Measurements from ENCODE around the gene MAGEB3.
"Not testable (repeated sequence)": the region's sequence is repeated elsewhere in the genome, so short reads cannot be mapped to it uniquely, and the experiment has no call there.

Gene MAGEB3, protein sequence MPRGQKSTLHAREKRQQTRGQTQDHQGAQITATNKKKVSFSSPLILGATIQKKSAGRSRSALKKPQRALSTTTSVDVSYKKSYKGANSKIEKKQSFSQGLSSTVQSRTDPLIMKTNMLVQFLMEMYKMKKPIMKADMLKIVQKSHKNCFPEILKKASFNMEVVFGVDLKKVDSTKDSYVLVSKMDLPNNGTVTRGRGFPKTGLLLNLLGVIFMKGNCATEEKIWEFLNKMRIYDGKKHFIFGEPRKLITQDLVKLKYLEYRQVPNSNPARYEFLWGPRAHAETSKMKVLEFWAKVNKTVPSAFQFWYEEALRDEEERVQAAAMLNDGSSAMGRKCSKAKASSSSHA

DNA sequence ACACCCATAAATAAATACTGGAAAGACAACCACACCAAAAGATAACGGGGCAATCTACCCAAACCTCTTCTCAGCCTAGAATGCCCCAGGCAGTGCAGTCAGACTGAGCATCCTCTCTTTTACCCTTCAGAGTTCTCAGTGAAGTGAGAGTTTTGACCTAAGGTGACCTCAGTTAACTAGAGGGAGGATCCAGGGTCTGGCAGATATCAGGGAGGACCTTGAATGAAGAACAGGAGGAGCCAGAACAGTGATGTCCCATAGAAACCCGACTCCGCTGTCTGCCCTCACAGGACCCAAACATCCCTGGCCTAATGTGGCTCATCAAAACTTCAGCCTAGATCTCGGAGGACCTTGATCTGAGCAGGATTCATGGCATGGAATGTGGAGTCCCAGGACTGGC lies at the start of gene MAGEB3:
Gene MAGEB3, plus strand, starts transcription at position 263 of the 400 bp plus-strand sequence. CDS start 5,268 bp downstream, outside the sequence.
- no peak for DNase-seq

DNA sequence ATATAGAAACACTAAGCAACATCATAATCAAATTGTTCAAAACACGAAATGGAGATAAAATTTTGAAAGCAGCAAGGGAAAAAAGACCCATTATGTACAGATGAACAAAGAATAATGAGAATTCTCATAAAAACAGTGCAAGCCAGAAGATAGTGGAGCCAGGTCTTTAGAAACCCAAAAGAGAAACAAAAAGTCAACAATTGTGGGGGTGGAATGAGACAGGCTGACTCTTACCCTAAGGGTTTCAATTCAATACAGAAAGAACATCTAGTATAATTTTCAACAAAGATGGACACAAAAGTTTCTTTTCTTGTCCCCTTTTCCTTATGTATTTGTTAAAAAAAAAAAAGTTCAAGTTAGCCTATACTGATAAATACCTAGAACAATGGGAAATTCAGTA lies 49.1 kb upstream of the MAGEB3 start:
- no peak for DNase-seq

DNA sequence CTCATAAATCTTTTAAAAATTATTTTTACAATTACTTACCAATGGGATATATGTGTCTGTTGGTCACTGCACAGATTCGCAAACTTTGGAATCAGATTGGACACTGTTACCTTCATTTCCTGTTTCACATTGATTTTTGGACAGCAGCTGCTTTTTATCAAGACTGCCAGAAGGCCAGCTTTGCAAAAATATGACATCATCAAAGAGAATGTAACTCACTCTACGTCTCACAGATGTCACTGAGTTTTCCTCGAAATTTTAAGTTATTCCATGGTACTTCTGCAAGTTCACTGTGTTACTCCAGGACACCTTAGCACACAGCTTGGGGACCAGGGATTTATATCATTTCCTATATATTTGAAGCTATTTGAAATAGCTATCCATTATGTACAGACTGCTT lies 46.9 kb upstream of the MAGEB3 start:
- DNase-seq = no peak

DNA sequence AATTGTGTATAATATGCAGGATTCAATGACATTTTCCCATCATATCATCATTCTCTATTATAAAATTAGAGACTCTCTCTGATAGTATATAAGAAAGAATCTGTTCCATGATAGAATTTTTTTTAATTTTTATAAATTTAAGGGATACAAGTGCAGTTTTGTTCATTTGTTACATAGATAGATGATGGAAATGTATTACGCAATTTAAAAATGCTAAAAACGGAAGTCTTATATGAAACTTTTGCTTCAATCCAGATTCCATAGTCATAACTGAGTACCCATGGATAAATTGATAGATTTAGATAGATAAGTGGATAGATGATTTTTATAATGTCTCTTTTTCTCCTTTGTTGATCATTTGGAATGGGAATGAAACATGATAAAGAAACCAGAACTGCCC lies 40.0 kb upstream of the MAGEB3 start:
- no peak for DNase-seq

DNA sequence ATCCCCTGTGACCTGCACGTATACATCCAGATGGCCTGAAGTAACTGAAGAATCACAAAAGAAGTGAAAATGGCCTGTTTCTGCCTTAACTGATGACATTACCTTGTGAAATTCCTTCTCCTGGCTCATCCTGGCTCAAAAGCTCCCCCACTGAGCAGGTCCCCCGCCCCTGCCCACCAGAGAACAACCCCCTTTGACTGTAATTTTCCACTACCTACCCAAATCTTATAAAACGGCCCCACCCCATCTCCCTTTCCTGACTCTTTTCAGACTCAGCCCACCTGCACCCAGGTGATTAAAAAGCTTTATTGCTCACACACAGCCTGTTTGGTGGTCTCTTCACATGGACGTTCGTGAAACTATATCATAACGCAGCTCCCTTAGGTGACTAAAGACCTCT lies 36.5 kb upstream of the MAGEB3 start:
- DNase-seq = not testable (repeated sequence)

DNA sequence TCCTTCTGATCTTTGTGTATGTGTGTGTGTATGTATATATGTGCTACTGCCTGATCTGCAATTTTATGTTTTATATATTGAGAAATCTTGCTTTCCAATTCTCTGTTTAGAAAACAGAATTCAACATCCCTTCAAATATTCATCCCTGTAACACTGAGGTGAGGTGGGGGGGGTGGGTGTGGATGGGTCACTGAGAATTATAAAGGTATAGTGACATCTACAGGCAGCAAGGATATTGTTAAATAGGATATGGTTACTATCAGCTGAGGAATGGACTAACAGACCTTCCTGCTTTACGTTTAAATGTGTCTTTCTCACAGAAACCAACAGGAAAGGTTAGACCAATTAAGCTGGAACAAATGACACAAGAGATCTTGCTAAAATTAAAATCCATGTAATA lies 34.1 kb upstream of the MAGEB3 start:
- DNase-seq = peak; percentile 1

DNA sequence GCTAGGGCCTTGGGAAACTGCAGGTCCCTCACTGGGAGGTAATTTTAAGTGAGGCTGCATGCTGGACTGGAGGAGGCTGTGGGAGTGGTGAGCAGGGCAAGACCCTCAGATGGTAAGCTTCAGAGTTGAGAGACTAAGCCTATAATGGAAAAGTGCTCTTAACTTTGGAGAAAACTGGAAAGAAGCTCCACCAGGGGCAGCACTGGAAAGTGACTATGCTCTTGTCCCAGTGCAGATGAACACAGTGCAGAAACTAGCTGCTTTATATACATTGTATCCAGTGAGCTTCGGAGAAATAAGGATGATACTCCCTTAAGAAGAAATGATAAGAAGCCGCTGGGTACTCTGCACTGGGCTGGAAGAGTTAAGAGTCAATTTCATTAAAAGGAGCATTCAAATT lies 18.3 kb upstream of the MAGEB3 start:
- no peak for DNase-seq

DNA sequence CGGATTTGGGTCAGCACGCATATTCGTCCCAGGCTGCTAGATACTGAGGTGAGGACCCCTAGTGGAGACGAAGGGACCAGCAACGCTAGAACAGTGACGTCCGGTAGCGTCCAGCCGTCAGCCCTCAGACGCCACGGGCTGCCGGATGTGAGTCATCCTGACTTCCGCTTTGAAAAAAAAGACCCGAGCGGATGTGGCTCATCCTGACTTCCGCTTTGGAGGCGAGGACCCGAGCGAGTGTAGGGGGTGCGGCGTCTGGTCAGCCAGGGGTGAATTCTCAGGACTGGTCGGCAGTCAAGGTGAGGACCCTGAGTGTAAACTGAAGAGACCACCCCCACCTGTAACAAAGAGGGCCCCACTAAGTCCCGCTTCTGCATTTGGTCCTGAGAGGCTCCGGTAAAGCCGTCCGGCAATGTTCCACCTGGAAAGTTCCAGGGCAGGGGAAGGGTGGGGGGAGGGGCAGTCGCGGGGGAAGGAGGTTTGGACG lies 15.1 kb upstream of the MAGEB3 start, which contains the start of gene MAGEB2:
Gene MAGEB2, plus strand, starts transcription at position 207 of the 487 bp plus-strand sequence. CDS start 3,018 bp downstream, outside the sequence.
- no peak for DNase-seq

DNA sequence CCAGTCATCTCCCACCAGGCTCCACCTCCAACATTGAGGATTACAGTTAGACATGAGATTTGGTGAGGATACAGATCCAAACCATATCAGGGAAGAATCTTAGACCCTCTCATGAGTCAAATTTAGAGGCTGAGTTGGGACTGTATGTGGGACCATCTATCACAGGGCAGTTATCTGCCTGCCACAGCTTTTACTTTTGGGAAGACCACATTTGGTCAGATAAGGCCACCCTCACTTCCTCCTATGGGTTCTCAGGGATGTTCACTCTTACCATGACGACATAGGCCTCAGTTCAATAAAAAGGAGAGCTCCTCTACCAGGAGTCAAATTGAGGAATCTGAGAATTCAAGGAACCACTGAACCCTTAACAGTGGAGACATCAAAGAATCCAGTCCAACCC lies 13.0 kb upstream of the MAGEB3 start:
- DNase-seq = no peak

DNA sequence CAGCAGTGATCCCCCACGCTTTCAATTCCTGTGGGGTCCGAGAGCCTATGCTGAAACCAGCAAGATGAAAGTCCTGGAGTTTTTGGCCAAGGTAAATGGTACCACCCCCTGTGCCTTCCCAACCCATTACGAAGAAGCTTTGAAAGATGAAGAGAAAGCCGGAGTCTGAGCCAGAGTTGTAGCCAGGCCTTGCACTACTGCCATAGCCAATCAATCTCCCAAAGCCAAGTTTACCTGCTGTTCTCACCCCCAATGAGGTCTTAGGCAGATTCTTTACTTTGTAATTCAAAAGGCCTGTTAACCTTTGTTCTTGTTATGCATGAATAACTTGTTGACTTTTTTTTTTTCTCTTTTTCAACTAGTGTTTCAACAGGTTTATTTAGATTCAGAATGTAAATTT lies 11.1 kb upstream of the MAGEB3 start:
- no peak for DNase-seq

DNA sequence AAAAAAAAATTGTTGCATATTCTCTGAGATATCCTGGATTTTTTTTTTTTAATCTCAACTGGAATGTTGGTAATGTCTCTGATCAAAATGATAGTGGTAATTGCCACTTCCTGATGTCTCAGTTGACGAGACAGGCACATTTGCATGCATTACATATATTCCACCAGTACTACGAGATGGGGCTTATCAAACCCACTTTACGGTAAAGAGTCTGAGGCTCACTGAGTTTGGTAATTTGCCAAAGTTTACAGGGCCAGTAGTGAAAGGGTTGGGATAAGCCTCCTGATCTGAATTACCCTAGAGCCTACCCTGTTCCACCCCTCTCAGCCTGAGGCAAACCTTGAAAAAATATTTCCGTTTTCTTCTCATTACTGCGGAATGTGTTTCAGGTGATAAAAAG lies 9.8 kb upstream of the MAGEB3 start:
- DNase-seq = no peak

DNA sequence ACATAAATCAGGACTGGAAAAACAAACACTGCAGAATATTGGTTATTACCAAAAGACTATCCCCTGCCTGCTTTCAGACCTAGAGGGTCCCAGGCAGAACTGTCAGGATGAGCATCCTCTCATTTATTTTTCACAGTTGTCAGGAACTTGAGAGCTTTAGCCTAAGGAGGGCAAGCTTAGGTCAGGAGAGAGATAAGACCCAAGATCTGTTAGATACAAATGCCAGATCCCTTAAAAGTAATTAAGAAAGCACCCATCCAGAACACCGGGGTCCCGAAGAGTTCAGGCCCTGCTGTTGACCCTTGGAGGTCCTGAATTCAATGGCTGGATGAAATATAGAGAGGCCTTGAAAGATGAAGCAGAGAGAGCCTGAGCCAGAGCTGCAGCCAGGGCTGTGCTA lies 5.9 kb upstream of the MAGEB3 start:
- DNase-seq = no peak

DNA sequence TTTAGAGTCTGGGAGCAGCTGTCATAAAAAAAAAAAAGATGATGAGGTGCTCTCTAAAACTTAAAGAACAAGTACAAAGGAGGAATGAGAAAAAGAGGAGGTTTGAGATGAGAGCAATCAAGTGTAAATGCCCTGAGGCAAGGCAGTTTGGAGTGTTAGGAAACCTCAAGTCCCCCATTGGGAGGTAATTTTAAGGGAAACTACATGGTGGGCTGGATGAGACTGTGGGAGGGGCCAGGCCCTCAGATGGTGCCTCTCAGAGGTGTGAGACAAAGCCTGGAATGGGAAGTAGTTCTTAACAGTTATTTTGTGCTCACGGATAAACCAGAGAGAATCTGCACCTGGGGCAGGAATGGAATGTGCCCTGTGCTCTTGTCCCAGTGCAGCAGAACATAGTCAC lies 1.9 kb upstream of the MAGEB3 start:
- DNase-seq = no peak

DNA sequence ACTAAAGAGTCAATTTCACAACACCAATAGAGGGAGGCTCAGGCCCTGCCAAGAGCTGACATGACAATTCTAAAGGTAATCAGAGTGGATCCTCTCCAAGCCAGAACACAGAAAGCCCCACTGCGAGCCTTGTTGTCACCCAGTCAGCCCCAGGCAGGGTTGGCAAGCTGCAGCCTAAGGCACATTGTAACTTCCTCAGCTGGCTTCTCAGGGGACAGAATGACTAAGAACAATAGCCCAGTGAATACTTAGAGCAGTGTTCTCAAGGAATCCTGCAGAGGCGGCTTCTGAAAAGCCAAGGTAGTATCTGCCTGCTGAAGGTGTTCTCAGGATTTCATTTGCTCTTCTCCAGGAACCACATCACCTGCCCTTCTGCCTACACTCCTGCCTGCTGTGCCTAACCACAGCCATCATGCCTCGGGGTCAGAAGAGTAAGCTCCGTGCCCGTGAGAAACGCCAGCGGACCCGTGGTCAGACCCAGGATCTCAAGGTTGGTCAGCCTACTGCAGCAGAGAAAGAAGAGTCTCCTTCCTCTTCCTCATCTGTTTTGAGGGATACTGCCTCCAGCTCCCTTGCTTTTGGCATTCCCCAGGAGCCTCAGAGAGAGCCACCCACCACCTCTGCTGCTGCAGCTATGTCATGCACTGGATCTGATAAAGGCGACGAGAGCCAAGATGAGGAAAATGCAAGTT lies 11.4 kb downstream of the MAGEB3 start, which contains the start of gene MAGEB4:
Gene MAGEB4, plus strand, starts transcription at position 277 of the 692 bp plus-strand sequence. Its CDS starts 136 bp downstream, at position 413.
- DNase-seq = no peak

DNA sequence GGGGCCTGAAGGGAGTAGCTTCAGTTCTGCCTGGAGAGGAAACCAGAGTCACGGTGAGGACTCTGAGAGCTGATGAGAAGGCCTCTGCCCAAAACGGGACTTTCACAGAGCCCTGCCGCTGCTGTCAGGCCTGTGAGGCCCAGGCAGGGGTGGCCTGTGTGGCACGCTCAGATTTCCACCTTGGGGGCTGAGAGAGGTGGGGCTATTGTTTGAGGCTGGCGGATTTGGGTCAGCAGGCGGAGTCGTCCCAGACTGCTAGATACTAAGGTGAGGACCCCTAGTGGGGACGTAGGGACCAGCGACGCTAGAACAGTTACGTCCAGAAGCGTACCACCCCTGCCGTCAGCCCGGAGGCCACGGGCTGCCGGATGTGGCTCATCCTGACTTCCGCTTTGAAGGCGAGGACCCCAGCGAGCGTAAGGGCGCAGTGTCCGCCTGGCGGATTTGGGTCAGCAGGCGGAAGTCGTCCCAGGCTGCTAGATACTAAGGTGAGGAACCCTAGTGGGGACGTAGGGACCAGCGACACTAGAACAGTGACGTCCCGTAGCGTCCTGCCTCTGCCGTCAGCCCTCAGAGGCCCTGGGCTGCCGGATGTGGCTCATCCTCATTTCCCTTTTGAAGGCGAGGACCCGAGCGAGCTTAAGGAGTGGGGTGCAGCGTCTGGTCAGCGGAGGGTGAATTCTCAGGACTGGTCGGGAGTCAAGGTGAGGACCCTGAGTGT lies 16.5 kb downstream of the MAGEB3 start, which contains the start of gene MAGEB1:
Gene MAGEB1, plus strand, starts transcription at position 378 of the 721 bp plus-strand sequence. CDS start 3,348 bp downstream, outside the sequence.
- DNase-seq = no peak

DNA sequence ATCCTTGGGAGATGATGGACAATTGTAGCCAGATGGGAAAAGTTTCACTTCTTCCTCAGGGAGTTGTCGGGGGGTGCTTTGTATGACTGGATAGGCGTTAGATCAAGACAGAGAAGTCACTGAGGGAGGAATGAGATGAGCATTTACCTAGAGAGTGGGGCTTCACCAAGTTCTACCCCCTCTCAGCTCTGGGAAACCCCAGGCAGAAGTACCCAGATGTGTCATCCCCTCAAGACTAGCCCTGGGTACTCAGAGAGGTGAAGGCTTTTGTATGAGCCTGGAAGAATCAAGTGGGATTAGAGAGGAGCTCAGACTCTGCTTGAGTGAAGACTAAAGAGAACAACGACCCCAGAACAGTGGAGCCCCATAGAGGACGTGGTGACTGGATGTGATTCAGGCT lies 18.4 kb downstream of the MAGEB3 start:
- no peak for DNase-seq

DNA sequence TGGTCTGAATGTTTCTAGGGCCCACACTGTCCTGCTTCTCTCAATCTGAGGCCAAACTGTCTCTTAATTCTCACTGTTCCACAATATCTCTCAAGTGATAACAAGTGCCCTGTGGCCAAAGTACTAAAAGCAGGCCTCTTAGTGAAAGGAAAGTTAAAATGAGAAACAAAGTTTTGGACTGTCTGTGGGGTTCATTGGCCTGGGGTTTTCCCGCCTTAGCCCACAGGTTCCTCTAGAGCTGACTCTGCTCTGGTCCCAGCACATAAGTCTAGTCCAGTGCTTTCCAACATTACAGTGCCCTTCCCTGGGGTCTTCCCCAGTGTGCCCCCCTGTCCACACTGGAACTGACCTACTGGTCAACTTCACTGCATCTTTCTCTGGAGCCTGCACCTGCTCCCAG lies 22.8 kb downstream of the MAGEB3 start:
- no peak for DNase-seq

DNA sequence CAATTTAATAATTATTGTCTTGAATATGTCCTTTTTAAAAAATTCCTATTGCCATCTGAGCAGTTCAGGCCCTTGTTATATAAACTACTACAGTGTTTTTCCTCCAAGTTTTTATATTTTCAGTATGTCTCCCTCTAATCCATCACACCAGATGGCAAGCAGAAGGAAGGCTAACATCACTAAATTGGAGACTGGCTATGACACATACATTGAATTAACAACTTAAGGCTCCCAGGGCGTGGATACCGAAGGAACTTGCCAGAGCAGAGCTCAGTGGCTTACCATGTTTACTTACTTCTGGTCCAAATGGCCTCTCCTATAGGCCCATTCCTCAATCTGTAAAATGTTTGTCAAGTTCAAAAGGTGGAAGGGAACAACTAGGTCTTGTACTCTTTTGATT lies 29.5 kb downstream of the MAGEB3 start:
- no peak for DNase-seq

DNA sequence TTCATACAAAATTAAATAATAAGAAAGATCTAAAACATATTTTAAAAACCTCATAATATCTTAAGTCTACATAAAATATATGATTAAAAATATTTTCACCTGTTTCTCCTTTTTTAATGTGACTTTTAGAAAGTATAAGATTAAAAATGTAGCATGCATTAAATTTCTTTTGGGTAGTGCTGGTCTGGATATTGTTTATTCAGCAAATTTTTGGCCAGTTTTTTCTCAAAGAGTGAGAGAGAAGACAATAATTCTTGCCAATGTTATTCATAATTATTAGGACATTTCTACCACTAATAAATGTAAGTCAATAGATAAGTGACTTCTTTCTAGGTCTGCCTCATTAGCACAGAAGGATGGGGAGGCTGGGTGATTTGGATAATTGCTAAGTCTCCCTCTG lies 30.6 kb downstream of the MAGEB3 start:
- DNase-seq = no peak

DNA sequence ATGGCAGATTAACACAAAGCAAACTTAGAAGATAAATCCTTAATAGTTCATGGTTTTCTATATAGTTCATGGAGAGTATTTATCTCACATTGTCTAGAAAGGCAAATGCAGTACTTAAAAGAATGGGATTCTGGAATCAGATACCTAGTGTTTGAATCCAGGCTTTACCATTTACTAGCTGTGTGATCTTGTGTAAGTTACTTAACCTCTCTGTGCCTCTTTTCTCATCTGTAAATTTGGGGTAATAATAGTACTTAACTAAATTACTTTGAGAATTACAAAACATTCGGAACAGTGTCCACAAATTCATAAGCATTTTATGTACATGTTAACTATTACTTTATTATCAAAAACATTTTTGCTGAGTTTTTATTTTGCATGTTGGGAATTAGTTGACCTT lies 32.3 kb downstream of the MAGEB3 start:
- DNase-seq = no peak

DNA sequence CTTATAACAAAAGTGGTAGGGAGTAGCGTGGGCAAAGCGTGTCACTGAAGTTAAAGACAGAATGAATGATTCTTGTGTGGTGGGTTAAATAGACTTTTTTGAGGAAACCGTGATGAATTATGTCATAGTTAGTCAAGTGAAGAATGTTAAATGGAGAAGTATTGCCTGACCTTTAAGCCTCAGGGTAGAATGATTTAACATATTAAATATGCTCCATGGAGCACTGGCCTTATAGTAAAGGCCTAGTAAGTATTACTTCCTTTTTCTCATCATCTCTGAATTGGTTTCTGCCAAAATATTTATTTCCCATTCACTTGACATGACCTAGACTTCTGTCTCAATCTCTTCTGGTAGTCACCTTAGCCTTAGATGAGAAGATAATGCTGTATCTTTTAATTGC lies 40.2 kb downstream of the MAGEB3 start:
- DNase-seq = no peak

DNA sequence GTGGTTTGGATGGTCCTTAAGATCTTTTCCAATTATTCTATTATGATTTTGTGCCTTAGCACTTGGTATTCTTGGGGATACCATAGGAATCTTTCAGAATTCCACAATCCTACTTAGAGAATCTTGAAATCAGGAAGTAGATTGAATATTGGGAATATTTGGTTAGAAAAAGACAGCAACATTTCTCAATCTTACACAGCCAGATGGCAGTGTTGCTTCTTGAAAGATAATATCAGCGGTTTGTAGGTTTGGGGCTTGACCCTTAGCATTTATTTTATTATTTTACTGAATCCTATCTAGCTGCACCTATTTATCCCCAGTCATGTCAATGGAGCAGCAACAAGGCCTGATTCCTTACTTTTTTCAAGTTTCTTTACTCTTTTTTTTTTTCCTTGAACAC lies 45.0 kb downstream of the MAGEB3 start:
- peak; percentile 2 for DNase-seq

DNA sequence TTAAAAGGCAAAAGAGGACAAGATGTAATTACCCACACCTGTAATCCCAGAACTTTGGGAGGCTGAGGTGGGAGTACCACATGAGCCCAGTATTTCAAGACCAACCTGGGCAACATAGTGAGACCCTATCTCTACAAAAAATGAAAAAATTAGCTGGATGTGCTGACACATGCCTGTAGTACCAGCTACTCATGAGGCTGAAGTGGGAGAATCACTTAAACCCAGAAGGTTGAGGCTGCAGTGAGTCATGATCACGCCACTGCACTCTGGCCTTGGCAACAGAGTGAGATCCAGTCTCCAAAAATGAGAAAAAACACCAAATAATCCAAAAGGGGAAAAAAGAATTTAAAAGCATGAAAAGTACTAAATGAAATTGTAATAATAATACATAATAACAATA lies 47.9 kb downstream of the MAGEB3 start:
- DNase-seq = peak; percentile 0

All from fibroblast of skin of right quadriceps (primary cell).